ENCODE data around the gene ARRDC4.

GRCh38 chr15:97977734-97978133 lies 17.2 kb downstream of the ARRDC4 start:
- TF ChIP-seq, protein P1, sequence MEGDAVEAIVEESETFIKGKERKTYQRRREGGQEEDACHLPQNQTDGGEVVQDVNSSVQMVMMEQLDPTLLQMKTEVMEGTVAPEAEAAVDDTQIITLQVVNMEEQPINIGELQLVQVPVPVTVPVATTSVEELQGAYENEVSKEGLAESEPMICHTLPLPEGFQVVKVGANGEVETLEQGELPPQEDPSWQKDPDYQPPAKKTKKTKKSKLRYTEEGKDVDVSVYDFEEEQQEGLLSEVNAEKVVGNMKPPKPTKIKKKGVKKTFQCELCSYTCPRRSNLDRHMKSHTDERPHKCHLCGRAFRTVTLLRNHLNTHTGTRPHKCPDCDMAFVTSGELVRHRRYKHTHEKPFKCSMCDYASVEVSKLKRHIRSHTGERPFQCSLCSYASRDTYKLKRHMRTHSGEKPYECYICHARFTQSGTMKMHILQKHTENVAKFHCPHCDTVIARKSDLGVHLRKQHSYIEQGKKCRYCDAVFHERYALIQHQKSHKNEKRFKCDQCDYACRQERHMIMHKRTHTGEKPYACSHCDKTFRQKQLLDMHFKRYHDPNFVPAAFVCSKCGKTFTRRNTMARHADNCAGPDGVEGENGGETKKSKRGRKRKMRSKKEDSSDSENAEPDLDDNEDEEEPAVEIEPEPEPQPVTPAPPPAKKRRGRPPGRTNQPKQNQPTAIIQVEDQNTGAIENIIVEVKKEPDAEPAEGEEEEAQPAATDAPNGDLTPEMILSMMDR (IDR thresholded peaks at IDR 0.05; ENCODE audit: low read length): no peak
- TF ChIP-seq EZH2 (optimal IDR thresholded peaks at IDR 0.05; ENCODE audit: low read depth, low read length): no peak
